Esophagus muscularis mucosa (tissue), 3 donors: Measurements from ENCODE around the gene CAMTA1.

Experiments used
- CTCF ChIP-seq, 3 experiments: fragments of 200-600 bp in 2 of 3; fragments of 450-650 bp in 1 of 3; sonication (generic) in 2 of 3; IDR thresholded peaks; one replicate each; pipeline ENCODE4 v1.5.1; 2017 to 2019; ENCODE audit warnings: antibody characterized with exemption in 3 of 3, mild to moderate bottlenecking in 2 of 3, moderate library complexity in 1 of 3
- POLR2A ChIP-seq: fragments of 450-650 bp; IDR thresholded peaks from one replicate; pipeline ENCODE4 v1.6.1; 2017; ENCODE audit warnings: antibody characterized with exemption, moderate library complexity, mild to moderate bottlenecking, low read depth

GRCh38 chr1:6981595-6981994 lies 196.3 kb downstream of the CAMTA1 start:
- TF ChIP-seq CTCF (IDR thresholded peaks at IDR 0.05) (no peak), POLR2A (no peak)
